Fibroblast of gingiva (primary cell): ENCODE data around the gene CFAP57.

ENCODE experiments used
- DNase-seq: peaks from one replicate; pipeline ENCODE4 v3.0.0-alpha.2; 2011; ENCODE audit warnings: low read depth

Gene CFAP57

DNA sequence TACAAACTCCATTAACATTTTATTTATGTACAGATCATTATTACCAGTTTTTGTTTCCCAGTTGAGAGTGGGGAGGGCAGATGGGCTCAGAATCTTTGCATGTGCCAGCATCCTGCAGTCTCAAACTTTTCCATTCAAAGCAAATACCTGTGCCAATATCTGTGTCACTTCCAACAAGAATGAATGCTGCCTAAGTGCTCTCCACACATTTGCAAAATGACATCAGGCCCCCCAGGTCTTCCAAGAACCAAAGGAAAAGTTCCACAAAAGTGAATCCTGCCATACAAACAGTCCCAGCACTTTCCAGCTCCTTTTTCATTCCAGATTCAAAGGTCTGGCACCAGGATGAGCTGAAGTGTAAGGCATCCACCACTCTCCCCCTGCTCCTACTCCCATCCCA, 127.0 kb downstream of the CFAP57 start:
- DNase-seq = no peak

GRCh38 chr1:43300378-43301094, 128.4 kb downstream of the CFAP57 start, which contains the start of gene TIE1:
Gene TIE1 (plus strand): TSS chr1:43300982. CDS start chr1:43301072, 90 bp downstream.
- no peak for DNase-seq

- no peak for DNase-seq
These were observed 130.1 kb downstream of the CFAP57 start for GRCh38 chr1:43302201-43302600.

- no peak for DNase-seq
These were observed 130.8 kb downstream of the CFAP57 start for GRCh38 chr1:43302721-43303470.

DNA sequence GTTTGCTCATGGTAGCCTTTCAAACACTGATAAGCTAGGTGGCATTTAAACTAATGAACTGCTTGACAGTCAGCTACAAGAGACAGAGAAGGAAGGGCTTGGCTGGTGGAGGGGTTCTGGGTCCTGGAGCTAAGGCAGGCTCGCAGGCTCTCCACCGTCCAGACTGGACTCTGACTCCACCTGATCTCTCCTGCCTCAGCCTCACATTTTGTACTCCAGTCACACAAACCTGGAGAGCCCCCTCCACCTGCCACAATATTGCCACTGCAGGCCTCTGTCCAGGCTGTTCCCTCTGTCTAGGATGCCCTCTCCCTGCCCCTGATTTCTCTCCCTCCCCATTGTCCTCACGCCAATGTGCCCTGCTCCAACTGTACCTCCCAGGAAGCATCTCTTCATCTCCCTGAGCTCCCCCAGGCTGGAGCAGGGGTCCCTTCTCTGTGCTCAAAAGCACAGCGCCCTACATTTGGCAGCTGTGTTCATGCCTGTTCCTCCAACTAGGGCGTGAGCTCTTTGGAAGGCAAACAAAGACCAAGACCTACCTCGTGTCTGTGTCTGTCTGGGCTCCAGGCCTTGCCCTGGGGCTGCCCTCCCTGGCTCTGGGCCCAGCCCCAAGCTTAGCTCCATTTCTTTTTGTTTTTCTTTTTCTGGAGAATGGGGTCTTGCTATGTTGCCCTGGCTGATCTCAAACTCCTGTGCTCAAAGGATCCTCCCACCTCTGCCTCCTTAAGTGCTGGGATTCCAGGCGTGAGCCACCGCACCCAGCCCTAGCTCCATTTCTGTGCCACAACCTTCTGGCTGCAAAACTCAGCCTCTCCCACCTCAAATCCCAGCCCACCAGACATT, 131.6 kb downstream of the CFAP57 start:
- no peak for DNase-seq
